NOMO-1 treated with DMSO at 0.1 percent for 48 hours (cell line): ENCODE results near the gene PRCC.

Experiments
- DNase-seq: peaks from one replicate; lab custom pipeline; 2025; ENCODE audit not compliant: unreplicated experiment; lab: John Stamatoyannopoulos, UW

Gene PRCC

GRCh38 chr1:156839426-156840109 lies 72.2 kb downstream of the PRCC start:
- DNase-seq: no peak

DNA sequence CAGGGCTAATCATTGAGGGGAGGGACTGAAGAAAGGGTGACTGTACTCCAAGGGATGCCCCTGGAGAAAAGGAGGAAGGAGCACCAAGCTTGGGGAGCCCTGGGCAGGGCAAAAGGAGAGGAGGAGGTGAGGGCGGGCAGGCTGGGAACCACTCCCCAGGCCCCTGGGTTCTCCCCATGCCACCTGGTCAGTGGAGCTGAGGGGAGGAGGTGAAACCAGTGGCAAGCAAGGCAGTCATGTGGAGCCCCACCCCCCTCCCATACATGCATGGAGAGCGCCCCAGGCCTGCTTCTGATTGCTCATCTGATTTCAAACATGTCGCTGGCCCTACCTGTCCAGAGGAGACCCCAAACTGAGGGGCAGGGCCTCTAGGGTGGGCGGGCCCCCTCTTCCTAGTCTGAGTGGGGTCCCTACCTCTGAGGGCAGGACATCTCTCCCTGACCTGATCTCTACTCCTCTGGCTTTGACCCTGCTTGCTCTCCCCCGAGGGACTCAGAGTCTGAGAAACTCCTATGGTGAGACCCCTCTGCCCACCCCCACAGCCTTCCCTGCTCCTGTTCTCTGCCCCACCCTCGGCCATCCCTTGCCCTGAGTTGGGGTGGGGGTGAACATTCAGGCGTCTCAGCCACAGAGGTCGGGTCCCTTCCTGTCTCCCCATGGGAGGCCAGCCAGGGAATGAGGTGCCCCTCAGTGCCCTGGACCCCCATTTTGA lies 73.0 kb downstream of the PRCC start:
- DNase-seq: no peak

GRCh38 chr1:156840898-156841279 lies 73.6 kb downstream of the PRCC start:
- no peak for DNase-seq

- no peak for DNase-seq
Observed at GRCh38 chr1:156841295-156841855, 74.0 kb downstream of the PRCC start.

DNA sequence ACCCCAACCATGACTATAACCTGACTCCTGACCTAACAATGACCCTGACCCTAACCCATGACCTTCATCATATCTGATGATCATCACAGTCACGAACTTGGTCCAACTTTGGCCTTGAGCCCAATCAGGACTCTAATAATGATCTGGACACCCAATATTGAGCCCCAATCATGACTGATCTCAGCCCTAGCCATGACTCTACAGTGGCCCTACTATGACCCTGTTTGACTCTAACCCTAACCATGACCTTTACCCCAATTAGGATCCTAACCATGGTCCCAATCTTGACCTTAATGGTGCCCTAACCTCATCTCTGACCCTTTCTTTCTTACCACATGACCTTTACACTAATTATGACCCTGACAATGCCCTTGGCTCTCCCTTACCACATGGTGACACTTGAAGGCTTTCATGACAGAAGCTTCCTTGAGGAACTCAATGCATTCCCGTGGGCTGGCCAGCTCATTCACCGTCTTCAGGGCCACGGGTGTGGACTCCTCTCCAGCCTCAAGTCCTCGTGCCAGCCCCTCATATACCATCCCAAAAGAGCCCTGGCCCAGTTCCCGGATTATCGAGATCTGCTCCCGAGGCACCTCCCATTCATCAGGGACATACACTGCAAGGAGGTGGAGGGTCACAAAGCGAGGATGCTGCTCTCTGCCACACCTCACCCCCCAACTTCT lies 75.4 kb downstream of the PRCC start:
- DNase-seq: no peak

GRCh38 chr1:156844102-156844501 lies 76.8 kb downstream of the PRCC start:
- no peak for DNase-seq

DNA sequence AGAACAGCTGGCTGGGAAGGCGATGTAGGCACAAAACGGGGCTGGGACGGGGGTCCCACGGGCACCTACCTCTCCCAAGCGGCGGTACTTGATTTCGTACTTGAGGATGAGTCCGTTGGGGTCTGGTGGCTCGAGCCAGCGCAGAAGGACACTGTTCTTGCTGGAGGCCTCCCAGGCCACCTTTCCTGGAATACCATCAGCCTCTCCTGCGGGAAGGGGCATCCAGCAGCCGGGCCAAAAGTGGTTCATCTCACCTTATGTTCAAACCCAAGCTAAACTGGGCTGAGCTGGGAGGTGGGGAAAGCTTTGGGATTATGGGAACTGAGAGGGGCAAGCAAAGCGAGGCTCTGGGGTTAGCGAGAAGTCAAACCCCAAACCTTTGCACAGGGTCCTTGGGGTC lies 77.3 kb downstream of the PRCC start:
- no peak for DNase-seq

- no peak for DNase-seq
Observed at GRCh38 chr1:156845055-156845952, 78.0 kb downstream of the PRCC start.

GRCh38 chr1:156845953-156846545 lies 78.7 kb downstream of the PRCC start:
- no peak for DNase-seq

DNA sequence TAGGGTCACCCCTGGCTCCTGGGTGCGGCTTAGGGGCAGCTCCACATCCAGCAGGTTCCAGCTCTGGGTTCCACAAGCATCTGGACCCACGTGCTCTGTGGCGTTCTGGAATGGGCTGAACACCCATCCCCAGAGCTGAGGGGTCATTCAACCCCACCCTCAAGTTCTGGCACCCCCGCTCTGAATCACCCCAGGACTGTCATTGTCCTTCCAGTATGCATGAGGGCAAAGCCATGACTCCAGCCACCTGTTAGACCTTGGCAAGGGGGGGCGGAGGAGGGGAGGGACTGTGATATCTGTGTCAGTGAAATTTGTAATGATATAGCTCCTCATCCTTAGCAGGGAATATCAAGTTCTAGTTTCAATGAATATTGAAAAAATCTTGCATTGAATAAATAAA lies 79.3 kb downstream of the PRCC start:
- DNase-seq: no peak

- DNase-seq: no peak
Observed at GRCh38 chr1:156847591-156848460, 80.5 kb downstream of the PRCC start.

DNA sequence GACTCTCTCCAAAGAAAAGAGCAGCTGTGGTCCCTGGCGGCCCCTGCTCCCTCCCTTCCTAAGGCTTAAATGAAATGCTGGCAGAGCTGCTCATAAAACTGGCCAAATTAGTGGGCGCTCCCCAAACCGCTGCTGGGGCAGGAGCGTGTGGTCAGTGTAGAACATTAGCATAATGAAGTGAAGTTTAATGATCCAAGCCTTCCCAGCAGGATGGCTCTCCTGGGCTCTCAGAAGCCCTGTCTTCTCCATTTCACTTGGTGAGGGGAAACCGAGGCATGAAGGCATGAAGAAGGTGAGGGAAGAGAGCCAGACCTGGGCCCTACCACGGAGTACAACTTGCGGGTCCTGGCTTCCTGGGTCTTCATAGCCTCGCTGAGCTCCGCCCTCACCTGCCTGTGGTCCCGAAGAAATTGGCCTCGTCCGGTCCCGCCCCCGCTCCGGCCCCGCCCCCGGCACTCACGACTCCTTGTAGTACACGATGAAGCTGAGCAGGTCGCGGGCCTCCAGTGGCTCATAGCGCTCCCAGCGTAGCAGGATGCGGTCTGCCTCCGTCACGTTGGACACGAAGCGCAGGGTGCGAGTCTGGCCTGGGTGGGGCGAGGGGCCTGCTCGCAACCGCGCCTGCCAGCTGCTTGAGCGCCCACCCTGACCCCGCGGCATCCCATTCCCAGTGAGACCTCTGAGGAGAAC lies 81.3 kb downstream of the PRCC start:
- no peak for DNase-seq

DNA sequence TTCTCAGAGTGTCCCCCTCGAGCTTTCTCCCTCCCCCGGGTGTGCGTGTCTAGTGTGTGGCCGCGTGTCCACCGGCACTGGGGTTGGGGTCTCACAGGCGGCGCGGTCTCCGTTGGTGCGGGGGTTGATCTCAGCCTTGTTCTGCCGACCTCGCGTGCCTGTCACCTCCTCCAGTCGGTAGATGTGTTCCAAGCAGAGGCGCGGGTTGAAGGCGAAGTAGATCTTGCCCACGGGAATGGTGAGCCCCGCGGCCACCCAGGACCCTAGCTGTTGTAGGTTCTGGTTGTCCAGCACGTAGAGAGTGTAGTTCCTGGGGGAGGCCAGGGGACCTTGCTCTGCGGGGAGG lies 81.8 kb downstream of the PRCC start:
- no peak for DNase-seq
